CD4-positive, alpha-beta T cell treated with Interleukin-17A for 4 hours (primary cell): ENCODE measurements around the gene WASL.

ENCODE experiments used
- DNase-seq: peaks from one replicate; pipeline ENCODE4 v3.0.0-alpha.2; 2020; ENCODE audit warnings: mixed read lengths

WASL gene

DNA sequence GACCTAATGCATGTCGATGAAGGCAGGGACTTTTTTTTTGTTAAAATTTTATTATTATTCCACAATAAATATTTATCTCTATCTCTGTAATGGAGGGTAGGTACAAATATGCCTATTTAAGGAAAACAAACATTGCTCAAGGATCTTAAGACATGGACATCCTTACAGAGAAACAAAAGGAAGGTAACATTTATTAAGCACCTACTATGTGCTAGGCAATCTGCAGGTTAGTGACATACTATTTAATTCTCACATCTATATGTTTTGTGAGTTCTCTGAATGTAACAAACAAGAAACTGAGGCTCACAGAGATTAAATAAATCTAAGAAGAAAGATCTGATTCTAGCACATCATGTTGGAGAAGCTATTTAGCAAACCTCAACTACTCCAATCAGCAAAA, 61.1 kb downstream of the WASL start:
- no peak for DNase-seq

DNA sequence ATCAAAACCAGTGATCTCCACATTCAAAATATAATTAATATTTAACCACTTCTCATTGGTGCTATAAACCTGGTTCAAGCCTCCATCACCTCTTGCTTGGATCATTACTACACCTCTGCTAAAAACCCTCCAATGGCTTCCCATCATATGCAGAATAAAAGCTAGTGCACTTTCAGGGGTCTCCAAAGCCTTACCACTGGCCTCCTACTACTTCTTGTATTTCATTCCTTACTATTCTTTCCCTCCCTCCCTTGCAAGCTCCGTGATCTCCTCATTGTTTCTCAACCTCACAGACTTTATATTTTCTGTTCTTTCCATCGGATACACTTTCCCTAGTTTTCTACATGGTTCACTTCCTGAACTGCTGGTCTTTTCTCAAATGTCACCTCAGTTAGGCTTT, 61.6 kb downstream of the WASL start:
- no peak for DNase-seq

DNA sequence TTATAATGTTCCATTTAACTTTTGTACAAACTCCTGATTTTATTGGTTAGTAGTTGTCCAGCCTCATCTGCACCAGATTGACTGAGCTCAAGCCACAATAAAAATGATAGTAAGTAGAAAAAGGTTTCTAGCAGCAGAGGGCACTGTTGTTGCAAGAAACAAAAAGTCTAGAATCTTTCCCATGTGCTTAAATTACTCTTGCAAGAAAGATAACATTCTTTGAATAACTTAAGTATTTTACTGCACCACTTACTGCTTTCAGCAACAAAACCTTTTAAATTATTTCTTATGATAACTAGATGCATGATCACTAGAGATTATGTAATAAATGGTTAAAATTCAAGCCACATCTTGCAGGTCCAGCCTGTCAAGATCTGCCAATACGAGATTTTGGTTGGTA, 66.1 kb downstream of the WASL start:
- DNase-seq = peak; percentile 20

DNA sequence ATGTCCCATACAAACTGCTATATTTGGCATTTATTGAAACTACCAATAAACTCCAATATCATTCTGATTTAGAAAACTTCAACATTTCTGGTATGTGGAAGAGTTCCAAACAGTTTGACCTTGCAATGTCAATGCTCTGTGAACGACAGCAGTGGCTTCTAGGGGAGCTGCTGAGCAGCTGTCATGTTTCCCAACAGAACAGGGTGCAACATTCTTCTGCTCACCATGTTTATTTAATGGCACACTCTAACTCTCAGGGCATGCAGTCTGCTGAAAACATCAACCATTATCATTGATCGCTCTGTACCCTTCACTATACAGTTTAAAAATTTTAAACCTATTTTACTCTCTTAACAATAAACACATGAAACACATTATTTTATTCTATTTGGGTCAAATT, 67.2 kb downstream of the WASL start:
- no peak for DNase-seq

DNA sequence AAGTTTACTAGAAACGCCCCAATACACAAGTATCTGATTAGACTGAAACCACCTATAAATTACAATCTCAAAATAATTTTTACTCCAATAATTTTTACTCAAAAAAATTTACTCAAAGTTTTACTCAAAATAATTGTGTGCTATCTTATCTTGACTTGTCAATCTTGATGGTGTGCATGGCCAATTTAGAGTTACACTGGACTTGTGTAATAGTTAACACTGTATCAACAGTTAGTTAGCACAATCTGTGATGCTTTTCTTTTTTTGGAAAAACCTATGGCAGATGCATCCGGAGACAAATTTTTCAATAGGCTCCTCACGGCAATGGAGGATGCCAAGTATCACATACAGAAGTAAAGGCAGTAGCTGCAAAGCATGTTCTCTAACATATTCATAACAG, 68.2 kb downstream of the WASL start:
- DNase-seq = no peak

DNA sequence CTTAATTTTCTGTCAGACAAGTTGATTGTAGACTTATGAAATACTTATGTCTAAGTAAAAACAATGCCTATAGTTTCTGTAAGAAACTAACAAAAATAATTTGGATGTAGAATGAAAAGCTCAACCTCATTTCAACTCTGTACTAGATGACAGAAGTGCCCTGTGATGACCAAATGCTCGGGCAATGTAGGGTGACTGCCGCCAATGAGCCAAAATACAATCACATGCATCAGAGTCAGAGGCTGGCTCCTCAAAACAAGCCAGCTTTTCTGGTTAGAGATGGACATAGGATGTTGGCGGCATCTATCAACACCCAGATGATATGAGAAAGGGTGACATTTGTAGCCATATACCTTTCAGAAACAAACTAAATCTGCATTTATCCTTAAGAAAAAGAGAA, 69.2 kb downstream of the WASL start:
- no peak for DNase-seq

DNA sequence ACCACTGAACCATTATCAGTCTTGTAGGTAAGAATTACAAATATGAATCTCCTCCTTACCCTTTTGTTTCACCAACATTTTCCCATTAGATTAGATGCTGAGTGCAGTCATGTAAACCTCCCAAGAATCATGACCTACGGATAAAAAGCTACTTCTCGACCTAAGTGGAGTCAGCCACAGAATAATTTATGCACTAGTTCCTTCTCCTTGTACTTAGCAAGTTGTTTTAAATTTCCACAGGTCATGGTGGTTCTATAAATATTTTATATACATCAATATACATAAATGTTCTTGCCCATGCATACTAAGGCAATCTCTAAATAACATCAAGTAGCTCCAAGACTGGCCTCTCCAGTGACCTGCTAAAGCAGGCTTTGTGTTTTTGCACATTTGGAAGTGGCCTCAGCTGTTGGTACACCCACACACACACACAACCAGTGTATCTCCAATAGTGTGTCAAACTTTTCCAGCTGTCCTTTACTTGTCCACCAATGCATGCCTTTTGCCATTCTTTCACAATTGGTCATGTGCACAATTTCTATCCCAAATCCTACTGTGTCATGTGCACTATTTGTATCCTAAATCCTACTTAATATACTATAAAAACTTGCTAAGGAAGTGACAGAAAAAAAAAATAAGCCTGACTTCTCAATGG, 71.6 kb downstream of the WASL start:
- no peak for DNase-seq

DNA sequence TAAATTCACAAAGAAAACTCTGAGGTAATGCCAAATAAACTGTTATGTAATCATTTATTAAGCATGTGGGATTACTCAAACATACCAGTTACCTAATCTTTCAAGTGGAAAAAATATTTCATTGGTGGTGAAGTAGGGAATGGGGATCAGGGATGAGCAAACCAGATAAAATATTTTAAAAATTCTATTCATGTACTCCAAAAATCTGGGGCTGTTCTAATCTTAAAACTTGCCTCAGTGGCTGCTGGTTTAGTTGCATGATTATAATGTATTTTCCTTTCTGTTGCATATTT, 73.7 kb downstream of the WASL start:
- no peak for DNase-seq

DNA sequence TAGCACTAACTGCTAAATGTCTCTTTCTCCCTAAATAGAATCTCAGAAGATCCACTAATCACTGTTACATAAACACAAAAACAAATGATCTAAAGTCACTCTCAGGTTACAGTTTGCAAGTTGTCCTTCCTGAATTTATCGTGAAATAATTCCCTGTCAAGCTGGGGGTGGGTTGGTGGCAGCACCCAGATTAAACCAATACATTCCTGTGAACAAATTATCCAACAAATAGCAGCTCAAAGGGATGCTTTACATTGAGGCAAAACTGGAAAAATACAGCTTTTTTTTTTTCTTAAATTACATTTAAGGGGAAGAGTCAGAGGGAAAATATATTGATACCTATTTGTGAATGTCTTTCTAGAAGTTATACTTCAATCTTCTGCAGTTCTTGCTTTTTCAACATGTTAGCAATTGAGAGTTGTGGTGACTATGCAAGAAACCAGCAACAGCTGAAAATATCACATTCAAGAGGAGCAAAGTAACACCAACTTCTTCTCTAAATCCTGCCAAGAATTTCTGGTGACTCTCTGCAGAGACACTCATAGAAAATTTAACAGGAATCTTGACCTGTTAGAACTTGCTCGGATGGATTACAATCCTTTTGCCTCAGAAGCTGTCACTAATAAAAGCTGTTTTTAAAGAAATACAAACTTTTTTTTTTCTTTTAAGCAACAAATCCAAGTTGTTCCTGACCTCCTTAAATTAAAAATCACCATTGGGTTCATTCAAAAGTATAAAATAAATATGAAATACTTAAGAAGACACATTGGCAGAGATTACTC, 74.2 kb downstream of the WASL start:
- no peak for DNase-seq

DNA sequence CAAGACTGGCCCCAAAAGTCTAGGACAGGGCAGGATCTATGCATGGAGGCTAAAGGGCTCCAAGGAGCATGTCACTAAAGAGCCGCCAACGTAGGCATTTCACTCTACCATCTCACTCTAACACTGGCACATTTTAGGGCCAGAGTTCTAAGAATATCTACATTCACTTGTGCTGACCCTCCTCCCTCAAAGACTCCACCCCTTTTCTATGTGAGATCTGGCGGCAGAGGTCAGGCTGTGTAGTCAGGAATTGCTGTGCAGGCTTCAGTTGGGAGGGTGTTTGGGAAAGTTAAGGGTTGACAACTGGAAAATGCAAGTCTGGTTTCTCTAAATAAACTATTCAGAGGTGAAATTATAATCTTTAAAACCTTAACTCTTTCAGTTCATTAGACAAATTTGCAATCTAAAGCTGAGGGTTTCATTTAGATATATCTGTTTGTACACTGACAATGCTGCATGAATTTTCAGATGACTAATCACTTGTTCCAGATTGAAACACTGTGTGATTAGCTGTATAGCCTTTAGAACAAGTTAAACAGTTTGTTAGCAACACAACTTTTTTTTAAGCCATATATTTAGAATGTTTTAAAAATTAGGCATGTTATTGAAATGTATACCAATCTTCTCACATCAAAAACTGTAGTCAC, 74.9 kb downstream of the WASL start:
- DNase-seq = no peak

DNA sequence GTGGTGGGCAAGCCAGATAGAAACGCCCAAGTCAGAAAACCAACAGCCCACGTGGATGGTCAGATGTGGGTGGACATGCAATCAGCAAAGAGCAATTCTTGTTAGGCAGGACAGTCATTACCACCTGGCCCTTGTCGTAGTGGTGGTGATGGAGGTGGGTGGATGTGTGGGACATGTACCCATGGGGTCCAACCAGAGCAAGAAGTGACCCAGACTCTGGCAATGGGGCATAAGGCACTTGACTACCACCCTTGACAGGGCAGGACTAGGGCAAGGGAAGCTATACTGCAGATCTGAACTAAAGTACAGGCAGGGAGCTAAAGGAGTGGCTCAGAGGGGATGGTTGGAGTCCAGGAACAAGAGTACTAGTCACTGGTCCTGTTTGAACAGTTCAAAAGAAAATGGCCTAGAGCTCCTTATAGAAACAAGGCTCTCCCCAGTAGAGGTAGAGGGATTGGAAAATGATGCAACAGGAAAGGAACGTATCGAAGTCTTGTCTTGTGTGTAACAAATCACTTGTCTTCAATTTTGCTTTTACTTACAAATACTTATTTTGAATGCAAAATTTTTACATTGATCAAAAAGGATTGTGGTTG, 75.6 kb downstream of the WASL start:
- DNase-seq = no peak

DNA sequence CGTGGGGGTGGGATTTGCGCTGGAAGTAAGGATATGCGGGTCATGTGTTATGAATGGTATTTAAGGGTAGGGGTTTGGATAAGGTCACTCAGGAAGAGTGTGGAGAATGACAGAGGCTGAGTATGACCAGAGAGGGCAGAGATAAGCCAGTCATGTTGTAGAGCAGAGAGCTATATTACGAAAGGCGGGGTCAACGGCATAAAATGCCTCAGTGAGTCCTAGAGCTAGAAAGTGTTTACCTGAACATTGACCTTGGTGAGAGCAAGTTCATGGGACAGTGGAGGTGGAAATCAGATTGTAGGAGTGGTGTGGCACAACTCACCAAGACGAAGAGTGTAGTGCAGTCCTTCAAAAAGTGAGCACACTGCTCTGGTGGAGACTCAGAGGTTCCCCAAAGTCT, 79.3 kb downstream of the WASL start:
- DNase-seq = no peak

DNA sequence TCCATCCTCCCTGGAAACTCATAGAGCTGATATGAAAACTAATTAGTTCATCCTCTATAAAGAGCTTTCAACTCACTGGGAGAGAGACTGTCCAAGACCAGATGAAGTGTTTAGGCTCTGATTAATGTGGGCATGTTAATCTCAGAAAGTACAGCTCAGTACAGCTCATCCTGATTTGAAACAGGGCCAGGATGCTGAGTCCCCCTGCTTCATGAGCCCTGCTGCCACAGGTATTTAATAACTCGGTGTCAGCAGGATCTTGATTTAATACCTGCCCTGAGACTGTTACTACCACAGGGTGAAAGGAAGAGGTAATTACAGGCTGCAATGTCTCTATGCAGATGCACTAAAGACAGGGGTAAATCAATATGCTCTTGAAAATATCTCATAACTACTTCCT, 82.3 kb downstream of the WASL start:
- no peak for DNase-seq

DNA sequence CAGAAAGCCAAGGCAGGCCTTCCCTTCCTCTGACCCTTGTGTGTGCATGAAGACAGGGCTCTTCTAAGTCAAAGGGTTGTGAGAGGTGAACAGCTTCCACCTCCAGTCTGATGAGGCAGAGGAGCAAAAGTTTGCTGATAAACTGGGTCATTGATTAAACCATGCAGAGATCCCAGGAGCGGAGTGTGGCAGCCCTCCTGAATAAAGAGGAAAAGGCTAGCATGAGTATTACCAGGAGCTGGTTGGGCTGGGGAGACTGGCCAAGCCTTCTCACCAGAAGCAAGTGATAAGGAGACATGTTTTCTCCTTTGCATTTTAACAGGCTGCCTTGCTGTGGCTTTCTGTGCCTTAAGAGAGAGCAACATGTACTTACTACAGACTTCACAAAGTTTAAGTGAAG, 82.9 kb downstream of the WASL start:
- DNase-seq = no peak

DNA sequence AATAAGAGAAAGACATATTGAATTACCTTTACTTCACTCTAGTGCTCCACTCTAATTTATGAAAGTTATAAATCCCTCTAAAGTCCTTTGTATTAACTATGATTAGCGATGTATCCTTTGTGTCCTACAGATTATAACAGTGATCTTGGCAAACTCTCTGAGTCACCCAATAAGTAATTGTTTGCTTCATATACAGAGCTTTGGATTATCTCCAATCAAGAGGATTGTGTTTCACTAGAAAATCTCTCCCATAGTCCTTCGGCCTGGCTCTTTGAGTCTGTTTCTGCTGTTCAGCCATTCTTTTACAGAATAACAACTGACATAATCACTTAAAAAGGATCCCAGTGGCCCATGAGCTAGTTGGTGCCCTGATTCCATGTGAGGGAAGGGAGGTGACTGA, 83.6 kb downstream of the WASL start:
- no peak for DNase-seq

DNA sequence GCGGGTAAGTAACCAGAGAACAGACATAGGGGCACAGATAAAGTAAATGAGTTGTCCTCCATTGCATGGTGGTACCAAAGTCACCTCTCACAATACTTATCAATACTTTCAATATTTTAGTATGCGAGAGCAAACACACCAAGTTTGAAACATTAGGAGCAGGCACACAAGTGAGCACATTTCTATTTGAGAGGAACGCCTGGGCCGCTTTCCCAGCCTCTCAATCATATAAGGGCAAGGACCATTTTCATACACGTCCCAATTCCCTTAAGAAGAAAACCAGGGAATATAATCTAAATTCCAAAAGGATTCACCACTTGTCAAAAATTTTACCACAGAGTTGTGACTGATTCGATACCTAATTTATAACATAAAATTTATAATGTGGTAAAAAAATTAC, 85.6 kb downstream of the WASL start:
- DNase-seq = no peak

DNA sequence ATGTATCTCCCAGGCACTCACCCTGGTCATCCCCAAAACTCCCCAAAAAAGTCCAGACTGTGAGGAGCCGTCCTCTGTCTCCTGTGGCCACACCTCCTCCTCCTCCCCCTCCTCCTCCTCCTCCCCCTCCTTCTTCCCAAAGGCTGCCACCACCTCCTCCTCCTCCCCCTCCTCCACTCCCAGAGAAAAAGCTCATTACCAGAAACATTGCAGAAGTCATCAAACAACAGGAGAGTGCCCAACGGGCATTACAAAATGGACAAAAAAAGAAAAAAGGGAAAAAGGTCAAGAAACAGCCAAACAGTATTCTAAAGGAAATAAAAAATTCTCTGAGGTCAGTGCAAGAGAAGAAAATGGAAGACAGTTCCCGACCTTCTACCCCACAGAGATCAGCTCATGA, 86.0 kb downstream of the WASL start:
- no peak for DNase-seq

DNA sequence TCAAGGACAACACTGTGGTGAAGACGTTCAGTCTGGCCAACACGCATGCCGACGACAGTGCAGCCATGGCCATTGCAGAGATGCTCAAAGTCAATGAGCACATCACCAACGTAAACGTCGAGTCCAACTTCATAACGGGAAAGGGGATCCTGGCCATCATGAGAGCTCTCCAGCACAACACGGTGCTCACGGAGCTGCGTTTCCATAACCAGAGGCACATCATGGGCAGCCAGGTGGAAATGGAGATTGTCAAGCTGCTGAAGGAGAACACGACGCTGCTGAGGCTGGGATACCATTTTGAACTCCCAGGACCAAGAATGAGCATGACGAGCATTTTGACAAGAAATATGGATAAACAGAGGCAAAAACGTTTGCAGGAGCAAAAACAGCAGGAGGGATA, 86.5 kb downstream of the WASL start:
- DNase-seq = no peak

DNA sequence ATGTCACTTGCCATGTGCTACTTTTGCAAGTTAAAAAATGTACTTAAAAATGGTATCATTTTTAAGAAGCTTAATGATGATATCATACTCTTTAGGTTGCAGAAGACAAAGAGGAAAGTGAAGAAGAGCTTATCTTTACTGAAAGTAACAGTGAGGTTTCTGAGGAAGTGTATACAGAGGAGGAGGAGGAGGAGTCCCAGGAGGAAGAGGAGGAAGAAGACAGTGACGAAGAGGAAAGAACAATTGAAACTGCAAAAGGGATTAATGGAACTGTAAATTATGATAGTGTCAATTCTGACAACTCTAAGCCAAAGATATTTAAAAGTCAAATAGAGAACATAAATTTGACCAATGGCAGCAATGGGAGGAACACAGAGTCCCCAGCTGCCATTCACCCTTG, 87.0 kb downstream of the WASL start:
- no peak for DNase-seq

DNA sequence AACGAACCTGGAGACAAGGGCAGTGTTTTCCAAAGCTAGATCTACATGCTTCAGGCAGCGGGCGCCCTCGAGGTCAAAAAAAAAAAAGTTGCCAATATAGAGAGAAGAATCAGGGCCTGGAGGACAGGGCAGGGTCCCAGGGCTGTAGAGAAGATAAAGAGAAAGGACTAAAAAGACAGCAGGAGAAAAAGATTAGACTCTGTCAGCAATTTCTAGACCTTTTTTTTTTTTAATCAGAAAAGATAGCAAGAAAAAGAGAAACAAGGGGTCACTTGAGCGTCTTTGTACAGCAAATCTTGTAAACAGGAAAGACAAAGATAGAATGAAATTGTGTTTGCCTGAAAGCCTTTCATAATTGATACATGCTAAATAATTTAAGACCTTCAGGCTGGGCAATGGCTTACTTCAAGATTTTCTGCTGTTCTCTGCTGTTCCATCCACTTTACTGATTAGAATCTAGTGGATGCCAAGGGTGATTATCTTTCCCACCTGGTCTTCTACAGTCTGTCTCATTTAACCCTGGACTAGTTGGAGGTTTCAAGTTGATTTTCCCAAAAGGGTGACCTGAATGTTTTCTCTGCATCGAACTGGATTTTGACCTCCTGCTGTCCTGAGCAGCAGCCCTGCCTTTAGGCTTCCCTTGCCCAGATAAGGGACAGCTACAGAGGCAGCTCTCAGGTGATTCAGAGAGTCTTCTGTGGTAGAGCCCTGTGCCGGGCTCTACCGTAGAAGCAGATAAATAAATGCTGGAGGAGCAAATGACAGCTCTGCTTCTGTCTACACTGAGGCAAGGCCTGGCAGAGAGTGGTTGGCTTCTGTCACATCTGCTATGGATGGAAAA, 88.1 kb downstream of the WASL start:
- DNase-seq = no peak

DNA sequence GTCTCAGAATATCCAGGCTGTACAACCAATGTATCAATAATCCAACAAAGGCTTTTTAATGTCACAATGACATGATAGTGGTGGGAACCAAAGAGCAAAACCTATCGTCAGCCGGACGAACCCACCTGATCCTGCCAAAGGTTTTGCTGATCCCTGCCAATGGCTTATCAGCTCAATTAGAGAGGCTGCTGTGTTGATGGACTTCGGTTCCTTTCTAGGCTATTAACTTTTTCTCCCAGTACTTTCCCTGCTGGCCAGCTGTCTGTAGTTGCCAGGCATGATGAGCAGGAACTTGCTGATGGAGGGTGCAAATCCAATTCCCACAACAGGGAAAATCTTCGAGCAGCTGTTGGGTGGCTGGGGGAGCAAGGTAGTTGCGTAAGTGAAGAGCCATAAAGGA, 90.8 kb downstream of the WASL start:
- no peak for DNase-seq

DNA sequence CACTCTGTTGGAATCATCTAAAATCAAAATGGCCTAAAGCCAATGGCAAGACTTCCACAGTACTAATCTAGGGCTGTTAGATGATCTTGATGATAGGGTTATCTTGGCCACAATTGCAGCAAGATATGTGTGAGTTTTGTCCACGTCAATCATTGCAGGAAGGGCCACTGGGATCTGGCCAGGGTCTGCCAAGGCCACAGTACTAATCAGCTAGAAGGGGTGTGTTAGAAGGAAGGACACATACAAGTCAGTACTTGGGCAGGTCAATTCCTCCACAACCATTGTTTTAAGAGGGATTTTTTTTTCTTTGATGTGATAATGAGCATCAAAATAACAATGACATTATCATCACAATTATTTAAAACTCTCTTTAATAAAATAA, 91.5 kb downstream of the WASL start:
- DNase-seq = no peak

DNA sequence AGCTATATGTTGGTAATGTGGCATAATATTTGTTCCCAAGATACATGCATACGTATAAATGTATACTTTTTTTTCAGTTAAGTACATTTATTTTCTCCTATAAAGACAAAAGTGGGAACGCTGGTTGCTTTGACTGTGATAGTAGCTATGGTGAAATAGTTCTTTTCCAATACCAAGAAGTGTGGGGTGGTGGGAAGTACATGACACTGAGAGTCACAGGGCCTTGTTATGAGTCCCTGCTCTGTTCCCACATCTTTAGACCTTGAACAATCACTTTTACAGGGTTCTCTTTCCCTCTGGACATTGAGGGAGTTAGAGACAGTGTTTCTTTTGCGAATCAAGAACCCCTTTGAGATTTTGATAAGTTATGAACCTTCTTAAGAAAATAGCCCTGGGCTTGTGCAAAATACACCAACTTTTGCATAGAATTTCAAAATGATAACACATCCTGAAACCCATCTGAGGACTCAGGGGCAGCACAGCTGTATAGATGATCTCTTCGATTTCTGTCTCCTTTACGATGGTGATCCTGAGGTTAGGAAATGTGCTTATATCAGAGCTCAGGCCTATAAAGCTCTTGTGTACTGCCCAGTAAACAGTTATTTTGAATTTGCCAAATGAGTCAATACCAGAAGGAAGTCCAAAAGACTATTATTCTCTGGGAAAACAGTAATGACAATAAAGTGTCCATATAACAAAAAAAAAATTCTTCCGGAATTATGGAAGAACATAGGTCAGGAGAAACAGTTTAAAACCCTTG, 92.1 kb downstream of the WASL start:
- no peak for DNase-seq
